Tibial artery (tissue), 4 donors: Measurements from ENCODE around the gene CCNQ.

Experiments used
- DNase-seq, 2 donors: peaks; one replicate each; pipeline ENCODE4 v3.0.0-alpha.2; 2019
- H3K27ac ChIP-seq, 2 donors: fragments of 200-600 bp; sonication (generic) in 1 of 2; 1 replicate in 1 of 2; 2 replicates in 1 of 2; pipeline ENCODE4 v1.5.1; 2018 to 2019; ENCODE audit warnings: mild to moderate bottlenecking in 1 of 2
- H3K27me3 ChIP-seq, 2 donors: fragments of 200-600 bp; sonication (generic) in 1 of 2; one replicate each; pipeline versions ENCODE4 v1.5.1 to v1.6.0; 2016 to 2019
- H3K36me3 ChIP-seq, 3 donors: fragments of 200-600 bp; sonication (generic) in 2 of 3; one replicate each; pipeline ENCODE4 v1.5.1; 2016 to 2019; ENCODE audit warnings: mild to moderate bottlenecking in 2 of 3
- H3K4me1 ChIP-seq, 4 donors: fragments of 200-600 bp; sonication (generic) in 2 of 4; 1 replicate in 3 of 4; 2 replicates in 1 of 4; pipeline ENCODE4 v1.5.1; 2016 to 2019
- H3K4me3 ChIP-seq, 2 donors: fragments of 200-600 bp; sonication (generic) in 1 of 2; 1 replicate in 1 of 2; 2 replicates in 1 of 2; pipeline ENCODE4 v1.5.1; 2018 to 2019; ENCODE audit warnings: mild to moderate bottlenecking in 2 of 2
- H3K9me3 ChIP-seq, 3 donors: fragments of 200-600 bp; sonication (generic) in 1 of 3; one replicate each; pipeline ENCODE4 v1.5.1; 2016 to 2019
- intact Hi-C: fragments of 100-400 bp; cut with DNase I; formaldehyde crosslinking; loops from one replicate; pipeline ENCODE4 v1.15.0; 2023; ENCODE audit warnings: low total_unique reads
- TF ChIP-seq, protein P1 (sequence below), 2 experiments: fragments of 200-600 bp in 1 of 2; fragments of 450-650 bp in 1 of 2; IDR thresholded peaks; one replicate each; pipeline ENCODE4 v1.5.1; 2017 to 2019; ENCODE audit warnings: antibody characterized with exemption in 2 of 2, mild to moderate bottlenecking in 1 of 2, moderate library complexity in 1 of 2

CCNQ gene

DNA sequence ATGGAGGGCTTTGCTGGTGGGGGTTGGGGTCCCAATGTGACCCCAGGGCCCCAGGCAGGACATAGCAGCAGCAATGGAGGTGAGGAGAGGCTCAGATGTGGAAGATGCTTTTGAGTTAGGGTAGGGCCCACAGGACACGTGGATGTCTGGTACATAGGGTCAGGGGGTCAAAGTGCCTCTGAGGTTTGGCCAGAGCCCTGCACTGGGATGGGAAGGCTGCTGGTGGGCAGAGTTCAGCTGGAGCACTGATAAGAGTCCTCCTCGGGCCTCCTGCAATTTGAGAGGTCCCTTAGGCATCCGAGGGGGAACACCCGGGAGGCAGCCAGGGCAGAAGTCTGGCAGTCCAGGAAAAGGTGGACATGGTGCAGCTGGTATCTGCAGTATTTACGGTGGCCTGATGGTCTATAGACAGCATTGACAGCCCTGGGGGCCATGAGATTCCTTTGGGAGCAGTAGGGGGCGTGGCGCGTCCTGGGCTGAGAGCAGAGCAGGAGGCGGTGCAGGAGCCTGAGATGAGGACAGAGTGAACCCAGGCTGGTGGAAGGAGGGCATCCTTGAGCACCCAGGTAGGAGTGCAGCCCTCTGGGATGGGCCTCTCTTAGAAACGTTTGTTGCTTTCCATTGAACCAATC, 22.6 kb downstream of the CCNQ start:
- TF ChIP-seq, protein P1, sequence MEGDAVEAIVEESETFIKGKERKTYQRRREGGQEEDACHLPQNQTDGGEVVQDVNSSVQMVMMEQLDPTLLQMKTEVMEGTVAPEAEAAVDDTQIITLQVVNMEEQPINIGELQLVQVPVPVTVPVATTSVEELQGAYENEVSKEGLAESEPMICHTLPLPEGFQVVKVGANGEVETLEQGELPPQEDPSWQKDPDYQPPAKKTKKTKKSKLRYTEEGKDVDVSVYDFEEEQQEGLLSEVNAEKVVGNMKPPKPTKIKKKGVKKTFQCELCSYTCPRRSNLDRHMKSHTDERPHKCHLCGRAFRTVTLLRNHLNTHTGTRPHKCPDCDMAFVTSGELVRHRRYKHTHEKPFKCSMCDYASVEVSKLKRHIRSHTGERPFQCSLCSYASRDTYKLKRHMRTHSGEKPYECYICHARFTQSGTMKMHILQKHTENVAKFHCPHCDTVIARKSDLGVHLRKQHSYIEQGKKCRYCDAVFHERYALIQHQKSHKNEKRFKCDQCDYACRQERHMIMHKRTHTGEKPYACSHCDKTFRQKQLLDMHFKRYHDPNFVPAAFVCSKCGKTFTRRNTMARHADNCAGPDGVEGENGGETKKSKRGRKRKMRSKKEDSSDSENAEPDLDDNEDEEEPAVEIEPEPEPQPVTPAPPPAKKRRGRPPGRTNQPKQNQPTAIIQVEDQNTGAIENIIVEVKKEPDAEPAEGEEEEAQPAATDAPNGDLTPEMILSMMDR (IDR thresholded peaks at IDR 0.05) = no peak
- Histone ChIP-seq H3K4me3 (no peak overlapping the region), H3K27me3 (no peaks in the 10 kb centered on the region), H3K9me3 (no peaks in the 10 kb centered on the region), H3K36me3 (no peaks in the 10 kb centered on the region), H3K27ac (no peak overlapping the region), H3K4me1 (no peaks in the 10 kb centered on the region)
- intact Hi-C loops = no loop called here
- no peak for DNase-seq

DNA sequence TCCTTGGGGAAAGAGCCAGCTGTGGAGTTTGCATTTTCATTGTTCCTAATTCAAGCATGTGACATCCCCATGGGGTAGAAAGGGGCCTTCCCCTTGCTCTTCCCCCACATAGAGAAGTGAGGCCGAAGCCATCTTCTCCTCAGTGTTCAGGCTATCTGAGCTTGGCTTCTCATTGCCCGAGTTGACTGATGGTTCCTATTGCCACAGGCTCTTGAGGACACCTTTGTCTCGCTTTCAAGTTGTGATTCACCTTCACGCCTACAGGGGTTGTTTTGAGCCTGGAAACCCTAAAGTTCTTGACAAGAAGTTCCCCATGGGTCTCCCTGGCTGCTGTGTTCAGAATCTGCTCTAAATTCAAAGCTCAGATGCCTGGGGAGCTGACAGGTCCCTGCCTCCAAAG, 25.0 kb downstream of the CCNQ start:
- H3K36me3 ChIP-seq = no peaks in the 10 kb centered on the region
- H3K4me1 ChIP-seq = no peaks in the 10 kb centered on the region
- H3K27me3 ChIP-seq = no peaks in the 10 kb centered on the region
- no peak overlapping the region for H3K27ac ChIP-seq
- DNase-seq = no peak
- intact Hi-C loops = no loop called here
- no peak overlapping the region for H3K4me3 ChIP-seq
- H3K9me3 ChIP-seq = no peaks in the 10 kb centered on the region
- TF ChIP-seq, protein P1 (IDR thresholded peaks at IDR 0.05) = no peak

DNA sequence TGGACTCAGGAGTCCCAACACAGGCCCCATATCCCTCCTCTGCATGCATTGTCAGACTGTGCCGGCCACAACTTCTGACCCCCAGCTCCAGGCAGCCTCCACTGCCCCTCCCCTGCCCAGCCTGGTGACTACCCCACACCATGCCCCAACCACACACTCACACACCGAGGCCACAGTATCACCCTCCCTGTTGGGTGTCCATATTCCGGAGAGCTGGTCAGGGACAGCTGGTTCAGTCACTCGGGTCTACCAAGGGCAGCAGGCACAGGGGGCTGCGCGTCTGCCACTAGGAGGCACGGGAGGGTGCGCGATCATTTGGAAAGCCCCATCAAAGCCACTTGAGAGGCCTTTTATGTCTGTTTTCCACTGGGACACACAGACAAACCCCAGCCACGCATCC, 26.3 kb downstream of the CCNQ start:
- H3K4me1 ChIP-seq = no peaks in the 10 kb centered on the region
- H3K27ac ChIP-seq = no peak overlapping the region
- H3K36me3 ChIP-seq = no peaks in the 10 kb centered on the region
- no peak for DNase-seq
- no peaks in the 10 kb centered on the region for H3K9me3 ChIP-seq
- intact Hi-C loops = no loop called here
- H3K4me3 ChIP-seq = no peak overlapping the region
- H3K27me3 ChIP-seq = no peaks in the 10 kb centered on the region
- TF ChIP-seq, protein P1 (IDR thresholded peaks at IDR 0.05) = no peak

DNA sequence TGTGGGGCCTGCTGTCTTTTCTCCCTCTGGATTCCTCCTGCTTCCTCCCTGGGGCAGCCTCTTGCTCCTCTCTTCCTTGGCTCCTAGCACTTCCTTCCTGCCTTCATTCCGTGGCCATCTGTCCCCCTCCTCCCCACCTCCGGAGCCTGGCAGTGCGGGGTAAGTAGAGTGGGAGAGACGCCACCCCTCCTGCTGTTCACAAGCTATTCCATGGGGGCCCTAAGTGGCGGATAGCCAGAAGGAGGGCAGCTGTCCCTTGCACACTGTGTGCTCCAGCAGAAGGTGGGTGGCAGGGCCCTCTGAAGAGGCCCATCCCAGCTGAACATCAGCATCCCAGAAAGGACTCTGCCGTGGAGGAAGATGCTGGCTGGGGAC, 27.4 kb downstream of the CCNQ start:
- Histone ChIP-seq H3K36me3 (no peaks in the 10 kb centered on the region), H3K4me1 (no peaks in the 10 kb centered on the region), H3K27ac (no peak overlapping the region), H3K9me3 (no peaks in the 10 kb centered on the region), H3K27me3 (no peaks in the 10 kb centered on the region), H3K4me3 (no peak overlapping the region)
- no peak for DNase-seq
- TF ChIP-seq, protein P1 (IDR thresholded peaks at IDR 0.05) = no peak
- intact Hi-C loops = no loop called here

DNA sequence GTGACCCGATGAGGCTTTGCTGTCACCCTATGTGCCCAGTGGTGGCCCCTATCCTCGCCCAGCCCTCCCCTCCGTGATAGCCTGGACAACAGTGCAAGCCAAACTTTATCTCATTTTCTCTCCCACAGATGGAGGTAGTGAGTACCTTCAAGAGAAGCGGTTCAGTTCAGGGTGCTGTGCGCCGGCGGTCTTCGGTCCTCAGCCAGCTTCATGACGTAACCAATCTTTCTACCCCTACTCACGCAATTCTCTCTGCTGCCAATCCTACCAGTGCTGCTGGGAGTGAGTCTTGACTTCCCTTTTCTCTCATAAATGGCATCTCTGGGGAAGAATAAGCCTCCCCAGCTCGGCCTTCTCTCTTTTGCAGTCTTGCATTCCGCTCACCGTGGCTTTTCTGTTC, 29.5 kb downstream of the CCNQ start:
- Histone ChIP-seq H3K27me3 (no peaks in the 10 kb centered on the region), H3K4me1 (no peaks in the 10 kb centered on the region), H3K4me3 (no peak overlapping the region), H3K36me3 (no peaks in the 10 kb centered on the region), H3K9me3 (no peaks in the 10 kb centered on the region), H3K27ac (no peak overlapping the region)
- intact Hi-C loops = no loop called here
- no peak for DNase-seq
- TF ChIP-seq, protein P1 (IDR thresholded peaks at IDR 0.05) = no peak
